ENCODE results near the gene ZSCAN31. TPM values are rescaled to one million over a fixed set of nuclear protein-coding genes. Genes with fewer than 3 reads are reported as not detected.
A peak's percentile ranks its signal among the peaks of the same experiment; 100 is the strongest.
"Not testable (repeated sequence)": the region's sequence is repeated elsewhere in the genome, so short reads cannot be mapped to it uniquely, and the experiment has no call there.

The ZSCAN31 gene
- total RNA-seq, 2 experiments from 2014 or later, result 0.62 to 0.89 TPM

DNA sequence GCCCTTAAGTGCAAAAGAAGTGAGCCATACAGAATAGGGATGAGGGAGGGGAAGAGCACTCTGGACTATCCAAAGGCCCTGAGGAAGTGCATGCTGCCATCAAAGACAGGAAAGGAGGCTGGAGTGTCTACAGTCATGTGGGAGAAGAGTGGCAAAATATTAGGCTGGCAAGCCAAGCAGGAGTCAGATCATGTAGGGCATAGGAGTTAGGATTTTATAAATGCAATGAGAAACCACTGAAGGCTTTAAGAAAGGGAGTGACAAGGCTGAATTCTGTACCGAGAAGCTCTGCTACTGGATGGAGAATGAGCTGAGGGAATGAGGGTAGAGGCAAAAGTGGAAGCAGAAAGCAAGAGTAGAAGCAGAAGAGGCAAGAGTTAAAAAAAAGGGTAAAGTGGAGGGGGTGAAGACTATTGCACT, 2.3 kb downstream of the ZSCAN31 start:
- no peaks in the 10 kb centered on the region for H3K27me3 Mint-ChIP-seq (ENCODE audit: low read depth)
- peaks cover 7% of the 10 kb centered on the region for H3K9me3 Mint-ChIP-seq
- H3K4me1 Mint-ChIP-seq (ENCODE audit: low read depth), result peaks cover 4% of the 10 kb centered on the region
- CTCF ChIA-PET, result interaction anchor here (3.0 kb wide), 1 partner anchor 22 kb away, joined by 10 read pairs; no protein-coding TSS in a partner anchor
- no peak overlapping the region for H3K4me3 Mint-ChIP-seq
- intact Hi-C loops (cut with micrococcal nuclease), result loop anchor here (2.0 kb wide), 1 partner anchor 31 kb away; no protein-coding TSS in a partner anchor
- no peak for DNase-seq
- no peak overlapping the region for H3K27ac Mint-ChIP-seq
- peaks cover 6% of the 10 kb centered on the region for H3K36me3 Mint-ChIP-seq (ENCODE audit: low read depth)

DNA sequence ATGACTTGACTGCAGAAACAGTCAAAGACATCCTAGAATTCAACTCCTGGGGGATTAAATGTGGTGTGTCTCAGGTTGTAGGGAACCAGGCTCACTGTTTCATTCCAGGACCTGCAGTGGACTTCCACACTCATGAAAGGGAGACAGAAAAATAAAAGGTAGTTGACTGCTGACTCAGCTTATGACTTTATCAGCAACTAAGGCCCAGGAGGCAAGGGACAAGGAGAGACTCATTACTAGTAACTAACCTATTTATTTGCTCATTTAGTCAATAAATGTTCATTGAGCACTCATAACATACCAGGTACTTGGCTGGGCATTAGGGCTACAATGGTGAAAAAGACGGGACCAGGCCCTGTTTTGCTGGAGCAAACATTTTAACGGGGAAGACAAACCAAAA, 2.9 kb downstream of the ZSCAN31 start:
- no peak overlapping the region for H3K4me3 Mint-ChIP-seq
- DNase-seq, result no peak
- CTCF ChIA-PET, result interaction anchor here (3.0 kb wide), 1 partner anchor 23 kb away, joined by 10 read pairs; no protein-coding TSS in a partner anchor
- H3K27me3 Mint-ChIP-seq (ENCODE audit: low read depth), result no peaks in the 10 kb centered on the region
- intact Hi-C loops (cut with micrococcal nuclease), result no loop called here
- peaks cover 8% of the 10 kb centered on the region for H3K36me3 Mint-ChIP-seq (ENCODE audit: low read depth)
- H3K9me3 Mint-ChIP-seq, result peaks cover 7% of the 10 kb centered on the region
- H3K4me1 Mint-ChIP-seq (ENCODE audit: low read depth), result peaks cover 4% of the 10 kb centered on the region
- no peak overlapping the region for H3K27ac Mint-ChIP-seq

DNA sequence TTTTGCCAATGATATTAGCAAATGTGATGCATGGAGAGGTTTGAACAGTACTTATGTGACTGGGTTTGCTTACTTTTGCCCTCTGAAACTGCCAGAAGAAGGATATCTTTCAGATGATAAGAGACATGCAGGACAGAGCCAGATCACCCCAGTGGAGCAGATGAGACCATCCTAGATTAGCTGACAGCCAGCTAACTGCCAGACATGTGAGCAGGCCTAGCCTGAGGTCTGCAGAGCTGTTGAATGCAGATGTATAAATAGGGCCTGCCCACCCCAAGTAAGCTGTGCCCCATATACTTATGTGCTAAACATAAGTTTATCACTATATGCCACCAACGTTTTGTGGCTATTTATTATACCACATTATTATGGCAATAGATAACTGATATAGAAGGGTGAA, 5.9 kb downstream of the ZSCAN31 start:
- CTCF ChIA-PET, result no interaction called here
- H3K36me3 Mint-ChIP-seq (ENCODE audit: low read depth), result peaks cover 29% of the 10 kb centered on the region
- no peak overlapping the region for H3K4me3 Mint-ChIP-seq
- DNase-seq, result no peak
- peaks cover 4% of the 10 kb centered on the region for H3K4me1 Mint-ChIP-seq (ENCODE audit: low read depth)
- intact Hi-C loops (cut with micrococcal nuclease), result no loop called here
- H3K27ac Mint-ChIP-seq, result no peak overlapping the region
- H3K9me3 Mint-ChIP-seq, result peaks cover 30% of the 10 kb centered on the region
- H3K27me3 Mint-ChIP-seq (ENCODE audit: low read depth), result no peaks in the 10 kb centered on the region

DNA sequence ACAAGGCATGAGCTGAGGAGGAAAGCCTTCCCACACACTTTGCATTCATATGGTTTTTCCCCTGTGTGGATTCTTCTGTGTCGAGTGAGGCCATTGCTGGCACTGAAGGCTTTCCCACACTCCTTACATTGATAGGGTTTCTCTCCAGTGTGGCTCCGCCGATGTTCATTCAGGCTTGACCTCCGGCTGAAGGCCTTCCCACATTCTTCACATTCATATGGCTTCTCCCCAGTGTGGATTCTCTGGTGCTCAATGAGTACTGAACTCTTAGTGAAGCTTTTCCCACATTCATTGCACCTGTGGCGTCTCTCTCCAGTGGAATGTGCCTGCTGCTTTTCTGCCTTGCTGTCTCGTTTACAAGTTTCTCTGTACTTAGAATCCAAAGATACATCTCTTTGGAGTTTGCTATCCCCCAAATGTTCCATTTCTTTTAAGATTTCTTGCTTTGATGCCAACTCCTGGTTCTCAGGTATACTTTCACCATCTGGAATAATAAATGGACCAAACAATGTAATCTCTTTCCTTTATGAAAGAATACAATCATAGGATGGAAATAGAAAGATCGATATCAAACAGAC, 9.5 kb downstream of the ZSCAN31 start:
- intact Hi-C loops (cut with micrococcal nuclease), result no loop called here
- Mint-ChIP-seq H3K36me3 (ENCODE audit: low read depth) (peaks cover 29% of the 10 kb centered on the region), H3K4me1 (ENCODE audit: low read depth) (no peaks in the 10 kb centered on the region), H3K27me3 (ENCODE audit: low read depth) (no peaks in the 10 kb centered on the region), H3K9me3 (peaks cover 31% of the 10 kb centered on the region), H3K4me3 (no peak overlapping the region), H3K27ac (no peak overlapping the region)
- DNase-seq, result no peak
- CTCF ChIA-PET, result no interaction called here

DNA sequence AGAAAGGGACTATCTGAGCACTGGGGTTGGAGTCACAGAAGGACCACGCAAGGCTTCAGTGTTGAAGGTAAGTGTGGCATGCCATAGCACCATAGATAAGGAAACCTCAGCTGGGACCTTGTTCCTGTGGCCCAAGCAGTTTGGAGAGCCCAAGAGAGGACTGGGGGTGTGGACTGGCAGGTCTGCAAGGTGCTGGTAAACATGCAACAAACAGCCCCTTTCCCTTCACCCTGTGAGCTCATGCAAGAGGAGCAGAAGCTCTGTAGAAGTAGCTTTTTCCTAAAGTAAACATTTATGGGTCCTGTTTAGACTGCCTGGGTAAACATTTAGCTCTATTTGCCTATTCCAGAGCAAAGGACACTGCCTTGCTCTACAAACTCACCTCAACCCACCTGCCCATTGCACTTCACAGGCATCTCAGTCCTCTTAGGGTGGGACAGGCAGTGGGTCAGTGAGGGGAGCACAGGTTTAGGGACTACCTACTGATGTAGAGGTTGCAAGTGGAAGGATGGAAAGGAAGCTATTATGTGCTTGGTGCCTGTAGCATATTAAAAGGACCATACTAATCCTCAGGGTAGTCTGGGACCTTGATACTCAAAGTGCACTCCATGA, 12.0 kb downstream of the ZSCAN31 start:
- Mint-ChIP-seq H3K27me3 (ENCODE audit: low read depth) (no peaks in the 10 kb centered on the region), H3K4me3 (no peak overlapping the region), H3K27ac (no peak overlapping the region), H3K36me3 (ENCODE audit: low read depth) (peaks cover 25% of the 10 kb centered on the region), H3K9me3 (peaks cover 29% of the 10 kb centered on the region), H3K4me1 (ENCODE audit: low read depth) (no peaks in the 10 kb centered on the region)
- DNase-seq, result no peak
- CTCF ChIA-PET, result interaction anchor here (0.8 kb wide), 1 partner anchor 11 kb away, joined by 3 read pairs; no protein-coding TSS in a partner anchor
- intact Hi-C loops (cut with micrococcal nuclease), result no loop called here

DNA sequence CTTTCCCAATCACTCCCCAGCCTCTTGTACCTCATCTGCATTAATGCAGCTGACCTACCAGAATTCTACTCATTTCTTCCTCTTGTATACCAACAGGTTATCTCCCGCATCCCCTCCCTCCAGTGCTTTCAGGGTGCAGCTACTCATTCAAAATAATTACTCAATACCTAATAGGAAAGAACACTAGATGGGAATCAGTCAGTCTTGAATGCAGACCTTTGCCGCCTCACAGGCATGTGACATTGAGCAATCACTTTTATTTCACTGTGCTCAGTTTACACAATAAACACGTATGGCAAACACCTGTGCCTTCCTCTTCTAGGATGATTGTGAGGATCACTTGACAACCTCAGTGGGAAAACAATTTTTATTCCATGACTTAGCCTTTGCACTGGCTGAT, 13.3 kb downstream of the ZSCAN31 start:
- CTCF ChIA-PET, result no interaction called here
- peaks cover 17% of the 10 kb centered on the region for H3K36me3 Mint-ChIP-seq (ENCODE audit: low read depth)
- no peaks in the 10 kb centered on the region for H3K4me1 Mint-ChIP-seq (ENCODE audit: low read depth)
- H3K27me3 Mint-ChIP-seq (ENCODE audit: low read depth), result no peaks in the 10 kb centered on the region
- intact Hi-C loops (cut with micrococcal nuclease), result no loop called here
- peaks cover 23% of the 10 kb centered on the region for H3K9me3 Mint-ChIP-seq
- H3K27ac Mint-ChIP-seq, result no peak overlapping the region
- DNase-seq, result no peak
- H3K4me3 Mint-ChIP-seq, result no peak overlapping the region

DNA sequence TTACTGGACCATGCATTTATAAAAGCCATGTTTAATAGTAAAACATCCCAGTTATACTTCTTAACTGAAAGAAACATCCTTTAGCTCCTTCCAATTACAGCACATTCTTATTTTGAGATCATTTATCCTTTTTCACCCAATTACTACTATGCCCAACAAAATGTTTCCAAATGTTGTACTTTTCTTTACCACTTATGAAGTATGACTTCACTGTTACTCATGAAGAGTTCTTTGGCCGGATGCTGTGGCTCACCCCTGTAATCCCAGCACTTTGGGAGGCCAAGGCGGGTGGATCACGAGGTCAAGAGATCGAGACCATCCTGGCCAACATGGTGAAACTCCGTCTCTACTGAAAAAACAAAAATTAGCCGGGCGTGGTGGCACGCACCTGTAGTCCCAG, 18.1 kb downstream of the ZSCAN31 start:
- not testable (repeated sequence) for H3K36me3 Mint-ChIP-seq (ENCODE audit: low read depth)

DNA sequence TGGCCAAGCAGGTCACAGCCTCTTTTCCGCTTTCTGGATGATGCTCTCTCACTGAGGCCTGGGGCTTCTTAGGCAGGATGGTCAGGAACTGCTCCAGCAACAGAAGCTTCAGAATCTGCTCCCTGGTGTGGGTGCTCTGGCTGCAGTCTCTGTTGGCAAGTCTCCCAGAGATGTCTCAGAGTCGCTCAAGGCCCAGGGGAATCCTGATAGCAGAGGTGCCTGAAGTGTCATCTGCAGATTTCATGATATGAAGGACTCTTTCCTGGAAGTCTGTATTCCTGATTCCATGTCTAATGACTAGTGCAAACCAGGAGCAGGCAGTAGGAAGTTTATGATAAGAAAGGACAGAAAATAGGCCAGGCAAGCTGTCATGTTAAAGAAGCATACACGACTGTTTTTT, 20.3 kb downstream of the ZSCAN31 start:
- H3K4me1 Mint-ChIP-seq (ENCODE audit: low read depth), result no peaks in the 10 kb centered on the region
- no peak overlapping the region for H3K27ac Mint-ChIP-seq
- DNase-seq, result no peak
- no peaks in the 10 kb centered on the region for H3K36me3 Mint-ChIP-seq (ENCODE audit: low read depth)
- intact Hi-C loops (cut with micrococcal nuclease), result no loop called here
- H3K4me3 Mint-ChIP-seq, result no peak overlapping the region
- CTCF ChIA-PET, result no interaction called here
- H3K9me3 Mint-ChIP-seq, result no peaks in the 10 kb centered on the region
- H3K27me3 Mint-ChIP-seq (ENCODE audit: low read depth), result peaks cover 16% of the 10 kb centered on the region

More for the DNA sequence above, 18.1 kb downstream of the ZSCAN31 start:
- H3K27me3 Mint-ChIP-seq (ENCODE audit: low read depth); H3K27ac Mint-ChIP-seq; intact Hi-C loops (cut with micrococcal nuclease); CTCF ChIA-PET; H3K9me3 Mint-ChIP-seq; H3K4me3 Mint-ChIP-seq; DNase-seq; H3K4me1 Mint-ChIP-seq (ENCODE audit: low read depth): not testable (repeated sequence)

DNA sequence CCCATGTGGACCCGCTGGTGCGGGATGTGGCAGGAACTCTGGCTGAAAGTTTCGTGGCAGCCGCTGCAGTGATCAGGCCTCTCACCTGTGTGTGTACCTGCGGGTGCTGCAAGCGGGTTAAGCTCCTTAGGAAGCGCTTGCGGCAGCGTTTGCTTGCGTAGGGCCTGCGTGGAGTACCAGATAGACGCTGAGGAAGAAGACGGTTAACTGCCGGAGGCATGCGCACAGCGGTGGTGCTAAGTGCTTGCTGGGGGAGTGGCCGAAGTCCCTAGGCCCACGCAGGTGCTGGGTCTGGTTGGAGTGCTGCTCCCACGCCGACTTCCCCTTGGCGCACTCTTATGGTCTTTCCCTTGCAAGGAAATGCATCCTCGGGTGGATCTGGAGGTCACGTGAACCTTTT, 23.0 kb downstream of the ZSCAN31 start:
- no peak overlapping the region for H3K4me3 Mint-ChIP-seq
- intact Hi-C loops (cut with micrococcal nuclease), result no loop called here
- H3K27ac Mint-ChIP-seq, result no peak overlapping the region
- peaks cover 34% of the 10 kb centered on the region for H3K27me3 Mint-ChIP-seq (ENCODE audit: low read depth)
- no peaks in the 10 kb centered on the region for H3K36me3 Mint-ChIP-seq (ENCODE audit: low read depth)
- CTCF ChIA-PET, result interaction anchor here (0.8 kb wide), 1 partner anchor 18 kb away, joined by 4 read pairs; no protein-coding TSS in a partner anchor
- no peak for DNase-seq
- H3K9me3 Mint-ChIP-seq, result no peaks in the 10 kb centered on the region
- H3K4me1 Mint-ChIP-seq (ENCODE audit: low read depth), result no peaks in the 10 kb centered on the region

DNA sequence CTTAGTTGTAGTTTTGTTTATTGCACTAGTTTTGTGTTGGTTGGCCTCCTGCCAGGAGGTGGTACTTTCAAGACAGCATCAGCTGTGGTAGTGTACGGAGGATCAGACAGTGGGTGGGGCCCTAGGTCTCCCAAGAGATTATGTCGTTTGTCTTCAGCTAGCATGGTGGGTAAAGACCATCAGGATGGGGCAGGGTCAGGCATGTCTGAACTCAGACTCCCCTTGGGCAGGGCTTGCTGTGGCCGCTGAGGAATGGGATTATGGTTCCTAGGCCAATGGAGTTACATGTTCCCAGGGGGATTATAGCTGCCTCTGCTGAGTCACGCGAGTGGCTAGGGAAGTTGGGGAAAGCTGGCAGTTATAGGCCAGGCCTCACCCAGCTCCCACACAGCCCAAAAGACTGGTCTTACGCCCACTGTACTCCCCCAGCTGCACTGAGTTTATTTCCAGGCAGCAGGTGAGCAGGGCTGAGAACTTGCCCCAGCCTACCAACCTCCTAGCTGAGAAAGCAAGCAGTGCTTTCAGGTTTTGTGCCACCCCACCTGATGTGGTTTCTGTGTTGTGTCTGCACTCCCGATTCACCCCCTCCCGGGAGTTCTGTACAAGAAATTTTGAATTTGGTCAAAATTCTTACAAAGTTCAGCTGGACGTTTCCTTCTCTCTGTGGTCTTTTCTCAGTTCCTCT, 24.7 kb downstream of the ZSCAN31 start:
- Mint-ChIP-seq H3K4me1 (ENCODE audit: low read depth) (no peaks in the 10 kb centered on the region), H3K27ac (no peak overlapping the region), H3K27me3 (ENCODE audit: low read depth) (peaks cover 39% of the 10 kb centered on the region), H3K4me3 (no peak overlapping the region), H3K9me3 (peaks cover 3% of the 10 kb centered on the region), H3K36me3 (ENCODE audit: low read depth) (no peaks in the 10 kb centered on the region)
- intact Hi-C loops (cut with micrococcal nuclease), result no loop called here
- CTCF ChIA-PET, result interaction anchor here (0.5 kb wide), 1 partner anchor 1018 kb away, joined by 3 read pairs; no protein-coding TSS in a partner anchor
- no peak for DNase-seq

DNA sequence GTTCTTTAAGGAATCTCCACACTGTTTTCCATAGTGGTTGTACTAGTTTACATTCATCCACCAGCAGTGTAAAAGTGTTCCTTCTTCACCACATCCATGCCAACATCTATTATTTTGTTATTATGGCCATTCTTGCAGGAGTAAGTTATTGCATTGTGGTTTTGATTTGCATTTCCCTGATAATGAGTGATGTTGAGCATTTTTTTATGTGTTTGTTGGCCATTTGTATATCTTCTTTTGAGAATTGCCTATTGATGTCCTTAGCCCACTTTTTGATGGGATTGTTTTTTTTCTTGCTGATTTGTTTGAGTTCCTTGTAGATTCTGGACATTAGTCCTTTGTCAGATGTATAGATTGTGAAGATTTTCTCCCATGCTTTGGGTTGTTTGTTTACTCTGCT, 29.6 kb downstream of the ZSCAN31 start:
- H3K36me3 Mint-ChIP-seq (ENCODE audit: low read depth); CTCF ChIA-PET; H3K9me3 Mint-ChIP-seq; H3K4me3 Mint-ChIP-seq; intact Hi-C loops (cut with micrococcal nuclease); H3K27ac Mint-ChIP-seq; DNase-seq: not testable (repeated sequence)
- H3K27me3 Mint-ChIP-seq (ENCODE audit: low read depth), result peaks cover 28% of the 10 kb centered on the region
- H3K4me1 Mint-ChIP-seq (ENCODE audit: low read depth), result peaks cover 23% of the 10 kb centered on the region

DNA sequence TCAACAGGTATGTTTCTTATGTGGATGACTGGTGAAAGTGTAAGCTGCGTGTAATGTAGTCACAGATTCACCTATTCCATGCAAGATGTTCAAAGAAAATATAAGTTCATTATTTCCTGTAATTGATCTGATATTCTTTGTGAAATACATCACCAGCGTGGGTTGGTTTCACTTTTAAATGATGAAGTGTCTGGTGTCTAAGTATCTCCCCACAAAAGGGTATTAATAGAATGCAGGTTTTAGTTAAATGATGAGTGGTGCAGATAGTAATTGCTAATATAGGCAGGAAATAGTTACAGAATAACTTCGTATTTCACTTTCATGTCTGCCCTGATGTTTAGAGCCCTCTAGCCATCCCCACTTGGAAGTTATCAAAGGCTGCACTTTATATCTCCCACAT, 32.4 kb downstream of the ZSCAN31 start:
- Mint-ChIP-seq H3K4me3 (peak overlapping the region; percentile 15), H3K4me1 (ENCODE audit: low read depth) (peaks cover 23% of the 10 kb centered on the region), H3K36me3 (ENCODE audit: low read depth) (no peaks in the 10 kb centered on the region), H3K27me3 (ENCODE audit: low read depth) (peaks cover 9% of the 10 kb centered on the region), H3K9me3 (peaks cover 3% of the 10 kb centered on the region), H3K27ac (peak overlapping the region; percentile 0)
- DNase-seq, result no peak
- CTCF ChIA-PET, result no interaction called here
- intact Hi-C loops (cut with micrococcal nuclease), result loop anchor here (2.0 kb wide), 1 partner anchor 31 kb away; no protein-coding TSS in a partner anchor
